ENCODE measurements around the gene NEGR1.

NEGR1 gene

DNA sequence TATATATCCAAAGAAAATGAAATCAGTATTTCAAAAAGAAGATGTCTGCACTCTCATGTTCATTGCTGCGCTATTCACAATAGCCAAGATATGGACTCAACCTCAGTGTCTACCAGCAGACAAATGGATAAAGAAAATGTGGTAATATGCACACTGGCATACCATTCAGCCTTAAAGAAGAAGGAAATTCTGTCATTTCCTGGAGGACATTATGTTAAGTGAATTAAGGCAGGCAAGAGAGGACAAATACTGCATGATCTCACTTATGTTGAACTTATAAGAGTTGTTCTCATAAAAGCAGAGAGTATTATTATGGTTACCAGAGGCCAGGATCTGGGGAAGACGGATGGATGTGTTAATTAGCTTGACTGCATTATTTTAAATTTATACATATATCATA, 115.9 kb downstream of the NEGR1 start:
- H3K27ac ChIP-seq, result no peak overlapping the region
- no peak for DNase-seq (ENCODE audit: low spot score)
- CTCF ChIA-PET, result no interaction called here
- POLR2A ChIA-PET (ENCODE audit: low non-redundant PET), result no interaction called here
- TF ChIP-seq, protein P1, sequence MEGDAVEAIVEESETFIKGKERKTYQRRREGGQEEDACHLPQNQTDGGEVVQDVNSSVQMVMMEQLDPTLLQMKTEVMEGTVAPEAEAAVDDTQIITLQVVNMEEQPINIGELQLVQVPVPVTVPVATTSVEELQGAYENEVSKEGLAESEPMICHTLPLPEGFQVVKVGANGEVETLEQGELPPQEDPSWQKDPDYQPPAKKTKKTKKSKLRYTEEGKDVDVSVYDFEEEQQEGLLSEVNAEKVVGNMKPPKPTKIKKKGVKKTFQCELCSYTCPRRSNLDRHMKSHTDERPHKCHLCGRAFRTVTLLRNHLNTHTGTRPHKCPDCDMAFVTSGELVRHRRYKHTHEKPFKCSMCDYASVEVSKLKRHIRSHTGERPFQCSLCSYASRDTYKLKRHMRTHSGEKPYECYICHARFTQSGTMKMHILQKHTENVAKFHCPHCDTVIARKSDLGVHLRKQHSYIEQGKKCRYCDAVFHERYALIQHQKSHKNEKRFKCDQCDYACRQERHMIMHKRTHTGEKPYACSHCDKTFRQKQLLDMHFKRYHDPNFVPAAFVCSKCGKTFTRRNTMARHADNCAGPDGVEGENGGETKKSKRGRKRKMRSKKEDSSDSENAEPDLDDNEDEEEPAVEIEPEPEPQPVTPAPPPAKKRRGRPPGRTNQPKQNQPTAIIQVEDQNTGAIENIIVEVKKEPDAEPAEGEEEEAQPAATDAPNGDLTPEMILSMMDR (conservative IDR thresholded peaks at IDR 0.05; ENCODE audit: low read depth), result no peak

DNA sequence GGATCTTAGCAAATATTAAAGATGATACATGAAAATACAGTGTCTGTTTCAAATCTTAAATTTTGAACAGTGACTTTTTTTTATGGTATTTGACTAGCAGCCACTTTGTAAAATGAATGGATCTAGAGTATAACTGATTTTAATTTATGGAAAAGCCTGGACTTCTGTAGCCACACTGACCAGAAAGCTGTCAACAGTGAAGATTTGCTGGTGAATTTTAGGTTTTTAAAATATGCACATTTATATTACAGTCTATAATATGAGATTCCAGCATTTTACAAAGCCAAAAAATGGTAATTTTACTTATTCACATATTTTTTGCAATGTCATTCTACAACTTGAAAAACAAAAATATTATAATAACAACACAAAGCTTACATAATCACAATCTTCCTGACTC, 131.8 kb downstream of the NEGR1 start:
- no peak for DNase-seq (ENCODE audit: low spot score)
- no peak overlapping the region for H3K27ac ChIP-seq
- ChIA-PET POLR2A (ENCODE audit: low non-redundant PET) (no interaction called here), CTCF (no interaction called here)
- TF ChIP-seq, protein P1 (conservative IDR thresholded peaks at IDR 0.05; ENCODE audit: low read depth), result no peak

DNA sequence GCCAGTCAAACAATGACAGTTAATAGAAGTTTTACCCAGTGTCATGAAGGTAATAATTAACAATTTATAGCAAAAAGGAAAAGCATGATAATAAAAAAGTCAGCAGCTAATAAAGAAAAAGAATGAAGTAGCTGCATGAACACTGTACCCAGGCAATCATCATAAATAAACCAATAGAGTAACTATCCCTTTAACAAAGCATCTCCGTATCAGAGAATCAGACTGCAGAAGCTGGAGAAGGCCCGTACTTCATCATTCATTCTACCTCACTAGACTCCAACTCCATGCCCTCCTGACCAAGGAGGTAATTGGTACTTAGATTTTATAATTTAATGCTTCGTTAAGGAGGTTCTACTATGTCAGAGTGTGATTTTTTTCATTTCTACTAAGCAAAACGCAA, 140.5 kb downstream of the NEGR1 start:
- H3K27ac ChIP-seq, result no peak overlapping the region
- POLR2A ChIA-PET (ENCODE audit: low non-redundant PET), result no interaction called here
- TF ChIP-seq, protein P1 (conservative IDR thresholded peaks at IDR 0.05; ENCODE audit: low read depth), result no peak
- no peak for DNase-seq (ENCODE audit: low spot score)
- CTCF ChIA-PET, result interaction anchor here (0.6 kb wide), 1 partner anchor 786 kb away, joined by 3 read pairs; no protein-coding TSS in a partner anchor

DNA sequence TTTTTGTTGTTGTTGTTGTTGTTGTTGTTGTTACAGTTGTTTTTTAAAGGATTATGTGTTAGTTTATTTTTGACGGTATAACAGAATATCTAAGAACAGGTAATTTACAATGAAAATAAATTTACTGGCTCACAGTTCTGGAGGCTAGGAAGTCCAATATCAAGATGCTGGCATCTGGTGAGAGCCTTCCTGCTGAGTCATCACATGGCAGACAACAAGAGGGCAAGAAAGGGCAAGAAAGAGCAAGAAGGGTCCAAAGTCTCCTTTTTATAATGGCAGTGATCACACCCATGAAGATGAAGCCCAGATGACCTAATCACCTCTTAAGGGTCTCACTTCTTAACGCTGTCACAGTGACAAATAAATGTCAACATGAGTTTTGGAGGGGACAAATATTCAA, 142.1 kb downstream of the NEGR1 start:
- DNase-seq (ENCODE audit: low spot score), result no peak
- TF ChIP-seq, protein P1 (conservative IDR thresholded peaks at IDR 0.05; ENCODE audit: low read depth), result no peak
- CTCF ChIA-PET, result no interaction called here
- H3K27ac ChIP-seq, result no peak overlapping the region
- POLR2A ChIA-PET (ENCODE audit: low non-redundant PET), result no interaction called here

DNA sequence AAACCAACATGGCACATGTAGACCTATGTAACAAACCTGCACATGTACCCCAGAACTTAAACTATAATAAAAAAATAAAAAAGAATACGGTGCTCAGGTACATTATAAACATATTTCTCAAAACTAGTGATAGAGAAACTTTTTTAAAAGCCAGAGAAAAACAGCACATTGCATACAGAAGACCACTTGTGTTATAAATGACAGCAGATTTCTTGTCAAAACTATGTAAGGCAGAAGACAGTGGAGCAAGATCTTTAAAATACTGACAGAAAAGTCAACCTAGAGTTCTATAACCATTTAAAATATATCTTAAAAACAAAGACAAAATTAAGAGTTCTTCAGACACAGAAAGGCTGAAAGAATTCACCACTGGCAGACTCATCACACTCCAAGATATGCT, 144.7 kb downstream of the NEGR1 start:
- CTCF ChIA-PET, result no interaction called here
- TF ChIP-seq, protein P1 (conservative IDR thresholded peaks at IDR 0.05; ENCODE audit: low read depth), result no peak
- no peak overlapping the region for H3K27ac ChIP-seq
- DNase-seq (ENCODE audit: low spot score), result no peak
- POLR2A ChIA-PET (ENCODE audit: low non-redundant PET), result no interaction called here

DNA sequence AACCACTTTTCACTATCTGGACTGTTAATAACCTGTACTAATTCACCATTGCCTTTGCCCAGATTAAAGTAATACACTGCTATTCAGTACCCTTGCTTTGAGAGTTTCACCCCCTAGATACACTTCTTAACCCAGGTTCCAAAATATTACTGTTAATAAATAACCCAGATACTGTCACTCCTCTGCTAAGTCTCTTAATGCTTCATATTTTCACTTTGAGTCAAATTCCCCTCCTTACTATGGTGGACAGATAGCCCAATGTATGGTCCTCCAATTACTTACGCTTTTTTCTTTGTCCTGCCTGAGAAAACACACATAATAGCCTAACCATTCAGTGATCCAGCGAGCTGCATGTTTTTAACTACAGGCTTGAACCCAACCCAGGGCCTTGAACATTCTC, 152.5 kb downstream of the NEGR1 start:
- no peak for DNase-seq (ENCODE audit: low spot score)
- TF ChIP-seq, protein P1 (conservative IDR thresholded peaks at IDR 0.05; ENCODE audit: low read depth), result no peak
- no peak overlapping the region for H3K27ac ChIP-seq
- POLR2A ChIA-PET (ENCODE audit: low non-redundant PET), result no interaction called here
- CTCF ChIA-PET, result no interaction called here

Data from RWPE1 (cell line).